Parathyroid adenoma (tissue), 2 donors: Measurements from ENCODE around the gene DMD.

Experiments used
- H2AFZ ChIP-seq: fragments of 300-600 bp; sonication (generic); one replicate; pipeline ENCODE4 v1.7.0; 2017; ENCODE audit warnings: antibody characterized with exemption, mild to moderate bottlenecking
- H3K27ac ChIP-seq: fragments of 300-600 bp; sonication (generic); one replicate; pipeline ENCODE4 v1.7.0; 2017
- H3K27me3 ChIP-seq: fragments of 300-600 bp; sonication (generic); one replicate; pipeline ENCODE4 v1.7.0; 2017; ENCODE audit warnings: low read length; ENCODE audit not compliant: control insufficient read depth, insufficient read depth
- H3K36me3 ChIP-seq: fragments of 300-600 bp; sonication (generic); one replicate; pipeline ENCODE4 v1.7.0; 2017; ENCODE audit warnings: low read length; ENCODE audit not compliant: control insufficient read depth, insufficient read depth
- H3K4me1 ChIP-seq: fragments of 300-600 bp; sonication (generic); one replicate; pipeline ENCODE4 v1.7.0; 2017; ENCODE audit warnings: control low read depth
- H3K4me2 ChIP-seq: fragments of 300-600 bp; sonication (generic); one replicate; pipeline ENCODE4 v1.7.0; 2017; ENCODE audit warnings: low read length
- H3K4me3 ChIP-seq: fragments of 300-600 bp; sonication (generic); one replicate; pipeline ENCODE4 v1.7.0; 2017; ENCODE audit warnings: low read depth, low read length
- H3K79me2 ChIP-seq: fragments of 300-600 bp; sonication (generic); one replicate; pipeline ENCODE4 v1.7.0; 2017; ENCODE audit warnings: control low read depth
- H3K9ac ChIP-seq: fragments of 300-600 bp; sonication (generic); one replicate; pipeline ENCODE4 v1.7.0; 2017; ENCODE audit warnings: mild to moderate bottlenecking
- H3K9me3 ChIP-seq: fragments of 300-600 bp; sonication (generic); one replicate; pipeline ENCODE4 v1.7.0; 2017; ENCODE audit warnings: low read length; ENCODE audit not compliant: control insufficient read depth
- TF ChIP-seq, protein P1 (sequence below): fragments of 300-600 bp; sonication (generic); IDR thresholded peaks from one replicate; pipeline ENCODE4 v1.7.0; 2017; ENCODE audit warnings: antibody characterized with exemption, mild to moderate bottlenecking
- donor health status: primary hyperparathyroidism.

Gene DMD

DNA sequence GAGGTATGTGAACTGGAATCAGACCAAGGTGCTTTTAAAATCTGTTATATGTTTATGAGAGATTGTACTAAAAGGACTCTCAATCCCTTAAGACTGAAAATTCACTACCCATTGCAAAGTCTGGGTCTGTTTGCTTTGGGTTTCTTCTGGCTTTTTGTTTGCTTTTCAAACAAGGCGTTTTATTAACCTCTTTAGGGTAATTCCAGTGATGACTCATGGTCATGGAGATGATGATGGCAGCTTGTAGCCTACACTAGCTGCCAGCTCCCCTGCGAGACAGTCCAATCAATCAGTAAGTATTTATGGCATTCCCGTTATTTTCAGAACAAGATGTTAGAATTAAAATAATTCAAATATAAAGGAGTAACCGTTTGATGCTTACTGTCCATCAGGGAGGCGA is 1495.7 kb downstream of the DMD start:
- H3K4me2 ChIP-seq: no peak overlapping the region
- no peak overlapping the region for H3K4me3 ChIP-seq
- H3K9ac ChIP-seq: no peak overlapping the region
- no peak overlapping the region for H2AFZ ChIP-seq
- no peaks in the 10 kb centered on the region for H3K36me3 ChIP-seq
- no peaks in the 10 kb centered on the region for H3K4me1 ChIP-seq
- H3K27me3 ChIP-seq: no peaks in the 10 kb centered on the region
- no peaks in the 10 kb centered on the region for H3K9me3 ChIP-seq
- H3K27ac ChIP-seq: no peak overlapping the region
- TF ChIP-seq, protein P1, sequence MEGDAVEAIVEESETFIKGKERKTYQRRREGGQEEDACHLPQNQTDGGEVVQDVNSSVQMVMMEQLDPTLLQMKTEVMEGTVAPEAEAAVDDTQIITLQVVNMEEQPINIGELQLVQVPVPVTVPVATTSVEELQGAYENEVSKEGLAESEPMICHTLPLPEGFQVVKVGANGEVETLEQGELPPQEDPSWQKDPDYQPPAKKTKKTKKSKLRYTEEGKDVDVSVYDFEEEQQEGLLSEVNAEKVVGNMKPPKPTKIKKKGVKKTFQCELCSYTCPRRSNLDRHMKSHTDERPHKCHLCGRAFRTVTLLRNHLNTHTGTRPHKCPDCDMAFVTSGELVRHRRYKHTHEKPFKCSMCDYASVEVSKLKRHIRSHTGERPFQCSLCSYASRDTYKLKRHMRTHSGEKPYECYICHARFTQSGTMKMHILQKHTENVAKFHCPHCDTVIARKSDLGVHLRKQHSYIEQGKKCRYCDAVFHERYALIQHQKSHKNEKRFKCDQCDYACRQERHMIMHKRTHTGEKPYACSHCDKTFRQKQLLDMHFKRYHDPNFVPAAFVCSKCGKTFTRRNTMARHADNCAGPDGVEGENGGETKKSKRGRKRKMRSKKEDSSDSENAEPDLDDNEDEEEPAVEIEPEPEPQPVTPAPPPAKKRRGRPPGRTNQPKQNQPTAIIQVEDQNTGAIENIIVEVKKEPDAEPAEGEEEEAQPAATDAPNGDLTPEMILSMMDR: no peak
- H3K79me2 ChIP-seq: no peaks in the 10 kb centered on the region

DNA sequence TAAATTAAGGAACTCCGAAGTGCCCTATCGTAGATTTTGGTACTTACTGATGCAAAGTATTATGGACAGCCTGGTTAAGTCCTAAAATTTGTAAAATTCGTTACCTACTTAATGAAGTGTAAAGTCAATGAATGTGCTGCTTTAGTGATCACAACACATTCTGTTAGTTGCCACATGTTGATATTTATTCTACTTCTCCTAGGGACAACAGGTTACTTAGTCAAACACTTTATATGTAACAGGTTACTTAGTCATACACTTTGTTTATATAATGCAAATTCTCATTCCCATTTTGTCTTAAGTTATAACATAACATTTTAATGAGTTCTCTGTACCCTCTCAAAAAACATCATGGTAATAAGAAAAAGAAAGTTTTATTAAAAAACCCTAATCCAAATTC is 1496.6 kb downstream of the DMD start:
- Histone ChIP-seq H3K4me1 (no peaks in the 10 kb centered on the region), H3K4me2 (no peak overlapping the region), H3K9me3 (no peaks in the 10 kb centered on the region), H2AFZ (no peak overlapping the region), H3K4me3 (no peak overlapping the region), H3K36me3 (no peaks in the 10 kb centered on the region), H3K9ac (no peak overlapping the region), H3K27ac (no peak overlapping the region), H3K27me3 (no peaks in the 10 kb centered on the region), H3K79me2 (no peaks in the 10 kb centered on the region)
- TF ChIP-seq, protein P1: no peak

DNA sequence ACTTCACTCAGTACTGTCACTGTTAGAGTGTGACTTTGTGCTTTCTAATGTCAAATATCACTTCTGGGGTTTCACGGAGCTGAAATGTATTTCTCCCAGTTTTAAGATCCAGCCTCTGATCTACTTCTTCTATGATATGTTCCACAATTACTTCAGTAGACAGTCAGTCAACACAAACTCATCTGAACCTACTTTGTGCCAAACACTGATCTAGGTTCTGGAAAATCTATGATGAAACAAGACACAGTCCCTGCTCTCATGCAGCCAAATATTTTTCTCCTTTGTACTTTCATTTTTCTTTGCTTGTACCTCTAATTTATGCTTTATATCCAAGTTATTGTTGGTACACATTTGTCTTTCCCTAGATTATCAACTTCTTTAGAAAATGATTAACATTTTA is 1498.2 kb downstream of the DMD start:
- H3K79me2 ChIP-seq: no peaks in the 10 kb centered on the region
- no peak overlapping the region for H3K9ac ChIP-seq
- H3K27ac ChIP-seq: no peak overlapping the region
- H3K36me3 ChIP-seq: no peaks in the 10 kb centered on the region
- no peaks in the 10 kb centered on the region for H3K9me3 ChIP-seq
- no peak overlapping the region for H3K4me3 ChIP-seq
- H3K27me3 ChIP-seq: no peaks in the 10 kb centered on the region
- TF ChIP-seq, protein P1: no peak
- H3K4me1 ChIP-seq: no peaks in the 10 kb centered on the region
- H2AFZ ChIP-seq: no peak overlapping the region
- no peak overlapping the region for H3K4me2 ChIP-seq

DNA sequence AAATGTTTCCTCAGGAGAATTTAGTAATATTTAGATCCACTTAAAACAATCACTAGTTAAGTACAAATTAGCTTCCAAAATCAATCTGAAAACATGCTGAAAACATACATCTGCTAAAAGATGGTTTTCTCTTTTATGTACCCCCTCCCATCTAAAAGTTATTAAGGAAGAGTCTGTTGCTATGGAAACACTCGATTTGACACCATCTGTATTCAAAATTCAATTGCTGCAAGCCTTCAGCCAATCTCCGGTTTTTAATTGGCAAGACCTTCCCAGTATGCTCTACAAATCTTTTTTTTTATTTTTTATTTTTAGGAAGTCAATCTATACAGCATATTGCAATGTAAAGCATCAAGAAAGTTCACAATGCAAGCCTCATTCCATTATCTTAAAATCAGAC is 1500.2 kb downstream of the DMD start:
- Histone ChIP-seq H3K4me1 (no peaks in the 10 kb centered on the region), H3K4me2 (no peak overlapping the region), H3K9ac (no peak overlapping the region), H2AFZ (no peak overlapping the region), H3K9me3 (no peaks in the 10 kb centered on the region), H3K4me3 (no peak overlapping the region), H3K27me3 (no peaks in the 10 kb centered on the region), H3K79me2 (no peaks in the 10 kb centered on the region), H3K27ac (no peak overlapping the region), H3K36me3 (no peaks in the 10 kb centered on the region)
- TF ChIP-seq, protein P1: no peak

DNA sequence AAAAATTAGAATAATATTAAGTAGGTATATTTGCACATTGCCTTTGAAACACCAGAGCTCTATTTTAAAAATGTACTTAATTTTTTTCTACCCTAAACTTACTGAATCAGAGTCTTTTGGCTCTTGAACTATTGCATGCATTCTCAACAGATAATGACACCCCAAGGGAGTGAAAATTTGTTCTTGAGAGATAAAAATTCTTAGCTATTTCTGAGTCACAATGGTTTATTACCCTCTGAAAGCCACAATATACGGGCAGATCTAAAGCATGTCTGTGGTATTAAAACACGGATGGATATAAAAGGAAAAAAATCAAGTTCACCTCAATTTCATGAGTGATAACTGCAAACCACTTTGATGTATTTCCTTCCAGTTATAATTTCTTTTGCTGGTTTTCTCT is 1503.2 kb downstream of the DMD start:
- TF ChIP-seq, protein P1: no peak
- Histone ChIP-seq H3K4me2 (no peak overlapping the region), H3K27me3 (no peaks in the 10 kb centered on the region), H2AFZ (no peak overlapping the region), H3K4me1 (no peaks in the 10 kb centered on the region), H3K9me3 (no peaks in the 10 kb centered on the region), H3K36me3 (no peaks in the 10 kb centered on the region), H3K79me2 (no peaks in the 10 kb centered on the region), H3K27ac (no peak overlapping the region), H3K9ac (no peak overlapping the region), H3K4me3 (no peak overlapping the region)
